ENCODE measurements around the gene OOEP. TPM values are rescaled to one million over a fixed set of nuclear protein-coding genes. Genes with fewer than 3 reads are reported as not detected.

OOEP gene
- total and polyA plus RNA-seq, 4 donors: 0.11 TPM; not detected in 3

DNA sequence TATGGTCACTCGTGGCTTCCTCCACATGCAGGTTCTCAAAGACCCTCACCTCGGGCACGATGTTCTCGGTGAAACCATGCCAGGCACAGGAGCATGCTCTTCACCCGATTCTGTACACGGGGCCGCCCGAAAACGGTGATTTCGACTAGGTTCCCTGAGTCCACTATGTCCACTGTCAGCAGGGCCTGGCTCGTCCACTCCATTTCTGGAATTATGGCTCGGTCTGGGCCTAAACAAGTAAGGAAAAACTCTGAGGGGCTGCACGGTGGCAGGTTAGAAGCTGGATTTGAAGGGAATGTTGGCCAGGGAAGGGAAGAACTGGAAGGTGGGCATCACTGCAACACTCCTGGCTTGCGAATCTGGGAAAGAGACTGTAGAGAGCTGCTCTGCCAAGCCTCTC is 540 bp downstream of the OOEP start:
- H3K9me3 ChIP-seq (ENCODE audit: control insufficient read depth, insufficient read depth, low read length): peaks cover 3% of the 10 kb centered on the region
- WGBS (ENCODE audit: insufficient coverage): 95% methylated on average over 14 of the region's 14 CpGs
- no peak overlapping the region for H3K27ac ChIP-seq (ENCODE audit: low read depth, low read length)
- no peaks in the 10 kb centered on the region for H3K36me3 ChIP-seq (ENCODE audit: control insufficient read depth, insufficient read depth, low read length)
- no peak for DNase-seq (ENCODE audit: low read depth in 4 of 6, low spot score in 6 of 6)
- no peaks in the 10 kb centered on the region for H3K27me3 ChIP-seq (ENCODE audit: control insufficient read depth, insufficient read depth, low read length)
- no peak overlapping the region for H3K4me3 ChIP-seq (ENCODE audit: low read depth, low read length)
- H3K4me1 ChIP-seq (ENCODE audit: control insufficient read depth, insufficient read depth, low read length): no peaks in the 10 kb centered on the region

GRCh38 chr6:73368675-73369074 is 1.0 kb downstream of the OOEP start:
- no peak for DNase-seq (ENCODE audit: low read depth in 4 of 6, low spot score in 6 of 6)
- Histone ChIP-seq H3K27ac (ENCODE audit: low read depth, low read length) (no peak overlapping the region), H3K4me3 (ENCODE audit: low read depth, low read length) (no peak overlapping the region), H3K9me3 (ENCODE audit: control insufficient read depth, insufficient read depth, low read length) (peaks cover 3% of the 10 kb centered on the region), H3K27me3 (ENCODE audit: control insufficient read depth, insufficient read depth, low read length) (no peaks in the 10 kb centered on the region), H3K4me1 (ENCODE audit: control insufficient read depth, insufficient read depth, low read length) (no peaks in the 10 kb centered on the region), H3K36me3 (ENCODE audit: control insufficient read depth, insufficient read depth, low read length) (no peaks in the 10 kb centered on the region)
- no CpG with 5 or more reads among the region's 4 CpGs for WGBS (ENCODE audit: insufficient coverage)

DNA sequence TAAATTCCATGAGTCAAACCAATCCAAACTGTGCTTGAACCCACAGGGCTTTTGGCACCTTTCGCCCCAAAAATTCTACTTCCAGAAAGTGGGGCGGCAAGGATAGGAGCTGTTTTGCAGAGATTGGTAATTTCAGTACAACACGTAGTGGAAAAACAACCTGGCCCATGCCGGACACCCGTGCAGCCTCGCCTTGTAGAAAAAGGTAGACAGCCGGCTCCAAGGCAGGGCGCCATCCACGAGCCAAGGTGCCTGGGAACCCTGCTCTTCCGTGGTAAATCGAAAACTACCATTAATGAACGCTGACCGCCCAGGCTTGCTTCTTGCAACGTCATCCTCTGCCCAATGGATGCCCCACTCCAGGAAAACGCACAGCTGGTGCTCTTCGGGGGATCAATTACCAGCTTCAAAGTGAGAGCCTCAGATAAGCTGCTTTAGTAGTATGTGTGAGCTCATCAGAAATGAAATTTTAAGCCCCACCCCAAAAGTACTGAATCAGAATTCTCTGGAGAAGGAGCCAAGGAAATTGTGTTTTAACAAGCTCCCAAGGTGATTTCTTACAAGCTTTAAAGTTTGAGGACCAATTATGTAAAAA is 1.8 kb downstream of the OOEP start:
- Histone ChIP-seq H3K9me3 (ENCODE audit: control insufficient read depth, insufficient read depth, low read length) (peaks cover 3% of the 10 kb centered on the region), H3K27ac (ENCODE audit: low read depth, low read length) (no peak overlapping the region), H3K4me1 (ENCODE audit: control insufficient read depth, insufficient read depth, low read length) (no peaks in the 10 kb centered on the region), H3K36me3 (ENCODE audit: control insufficient read depth, insufficient read depth, low read length) (no peaks in the 10 kb centered on the region), H3K4me3 (ENCODE audit: low read depth, low read length) (no peak overlapping the region), H3K27me3 (ENCODE audit: control insufficient read depth, insufficient read depth, low read length) (no peaks in the 10 kb centered on the region)
- DNase-seq (ENCODE audit: low read depth in 4 of 6, low spot score in 6 of 6): no peak
- 80% methylated on average over 16 of the region's 16 CpGs for WGBS (ENCODE audit: insufficient coverage)

GRCh38 chr6:73364549-73364948 is 5.1 kb downstream of the OOEP start:
- Histone ChIP-seq H3K27ac (ENCODE audit: low read depth, low read length) (no peak overlapping the region), H3K9me3 (ENCODE audit: control insufficient read depth, insufficient read depth, low read length) (no peaks in the 10 kb centered on the region), H3K36me3 (ENCODE audit: control insufficient read depth, insufficient read depth, low read length) (no peaks in the 10 kb centered on the region), H3K27me3 (ENCODE audit: control insufficient read depth, insufficient read depth, low read length) (no peaks in the 10 kb centered on the region), H3K4me1 (ENCODE audit: control insufficient read depth, insufficient read depth, low read length) (no peaks in the 10 kb centered on the region), H3K4me3 (ENCODE audit: low read depth, low read length) (no peak overlapping the region)
- no peak for DNase-seq (ENCODE audit: low read depth in 4 of 6, low spot score in 6 of 6)
- 95% methylated on average over 6 of the region's 9 CpGs for WGBS (ENCODE audit: insufficient coverage)

DNA sequence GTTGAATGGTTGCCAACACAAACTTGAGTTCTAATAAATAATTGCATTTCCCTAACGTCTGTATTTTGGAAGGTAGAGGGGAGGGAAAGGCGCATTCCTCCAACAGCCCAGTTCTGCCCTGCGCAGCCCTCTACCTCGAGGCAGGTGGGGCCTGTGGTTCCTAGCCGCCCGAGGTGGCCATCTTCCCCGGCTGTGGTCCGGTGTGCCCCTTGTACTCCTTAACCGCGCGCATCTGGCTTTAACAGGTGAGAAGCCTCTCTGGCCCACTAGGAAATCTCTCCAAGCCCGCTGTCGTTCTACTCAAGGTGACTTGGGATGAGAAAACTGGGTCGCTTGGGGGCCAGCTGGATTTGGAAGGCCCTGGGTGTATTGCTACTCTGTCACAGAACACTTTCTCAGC is 5.6 kb downstream of the OOEP start:
- Histone ChIP-seq H3K36me3 (ENCODE audit: control insufficient read depth, insufficient read depth, low read length) (no peaks in the 10 kb centered on the region), H3K27ac (ENCODE audit: low read depth, low read length) (no peak overlapping the region), H3K4me1 (ENCODE audit: control insufficient read depth, insufficient read depth, low read length) (no peaks in the 10 kb centered on the region), H3K27me3 (ENCODE audit: control insufficient read depth, insufficient read depth, low read length) (no peaks in the 10 kb centered on the region), H3K4me3 (ENCODE audit: low read depth, low read length) (no peak overlapping the region), H3K9me3 (ENCODE audit: control insufficient read depth, insufficient read depth, low read length) (no peaks in the 10 kb centered on the region)
- WGBS (ENCODE audit: insufficient coverage): 94% methylated on average over 13 of the region's 14 CpGs
- DNase-seq (ENCODE audit: low read depth in 4 of 6, low spot score in 6 of 6): no peak

DNA sequence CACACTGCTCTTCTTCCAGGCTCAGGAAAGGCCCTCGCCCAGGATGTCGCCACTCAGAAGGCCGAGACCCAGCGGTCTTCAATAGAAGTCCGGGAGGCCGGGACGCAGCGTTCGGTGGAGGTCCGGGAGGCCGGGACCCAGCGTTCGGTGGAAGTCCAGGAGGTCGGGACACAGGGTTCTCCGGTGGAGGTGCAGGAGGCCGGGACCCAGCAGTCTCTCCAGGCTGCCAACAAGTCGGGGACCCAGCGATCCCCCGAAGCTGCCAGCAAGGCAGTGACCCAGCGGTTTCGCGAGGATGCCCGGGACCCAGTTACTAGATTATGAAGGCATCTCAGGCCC is 6.2 kb downstream of the OOEP start:
- WGBS (ENCODE audit: insufficient coverage): 97% methylated on average over 23 of the region's 23 CpGs
- DNase-seq (ENCODE audit: low read depth in 4 of 6, low spot score in 6 of 6): no peak
- H3K9me3 ChIP-seq (ENCODE audit: control insufficient read depth, insufficient read depth, low read length): no peaks in the 10 kb centered on the region
- no peaks in the 10 kb centered on the region for H3K36me3 ChIP-seq (ENCODE audit: control insufficient read depth, insufficient read depth, low read length)
- H3K4me3 ChIP-seq (ENCODE audit: low read depth, low read length): no peak overlapping the region
- no peaks in the 10 kb centered on the region for H3K27me3 ChIP-seq (ENCODE audit: control insufficient read depth, insufficient read depth, low read length)
- no peak overlapping the region for H3K27ac ChIP-seq (ENCODE audit: low read depth, low read length)
- no peaks in the 10 kb centered on the region for H3K4me1 ChIP-seq (ENCODE audit: control insufficient read depth, insufficient read depth, low read length)

DNA sequence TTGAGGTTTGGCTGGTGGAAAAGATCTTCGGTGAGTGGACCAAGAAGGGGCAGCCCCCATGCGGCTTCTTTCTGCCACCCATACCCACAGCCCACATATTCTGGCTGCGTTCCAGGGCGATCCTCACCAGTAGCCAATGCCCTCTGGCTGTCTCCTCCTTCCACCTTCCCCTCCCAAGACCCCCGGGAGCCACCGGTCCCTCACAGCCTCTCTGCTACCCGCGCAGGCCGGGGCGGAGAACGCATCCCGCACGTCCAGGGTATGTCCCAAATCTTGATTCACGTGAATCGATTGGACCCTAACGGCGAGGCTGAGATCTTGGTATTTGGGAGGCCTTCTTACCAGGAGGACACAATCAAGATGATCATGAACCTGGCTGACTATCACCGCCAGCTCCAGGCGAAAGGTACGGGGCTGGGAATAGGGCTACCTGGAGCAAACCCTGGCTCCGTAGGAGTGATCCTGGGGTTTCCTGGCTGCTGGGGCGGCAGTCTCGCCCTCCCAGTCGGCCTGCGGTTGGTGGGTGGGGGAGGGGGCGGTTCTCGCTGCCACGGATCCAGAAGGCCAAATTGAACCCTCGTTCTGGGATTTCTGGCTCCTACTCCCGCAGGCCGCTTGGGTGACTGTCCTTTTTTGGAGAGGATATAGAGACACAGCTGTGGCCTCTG is 6.7 kb downstream of the OOEP start:
- no peak overlapping the region for H3K4me3 ChIP-seq (ENCODE audit: low read depth, low read length)
- H3K27me3 ChIP-seq (ENCODE audit: control insufficient read depth, insufficient read depth, low read length): no peaks in the 10 kb centered on the region
- H3K27ac ChIP-seq (ENCODE audit: low read depth, low read length): no peak overlapping the region
- no peaks in the 10 kb centered on the region for H3K9me3 ChIP-seq (ENCODE audit: control insufficient read depth, insufficient read depth, low read length)
- DNase-seq (ENCODE audit: low read depth in 4 of 6, low spot score in 6 of 6): no peak
- WGBS (ENCODE audit: insufficient coverage): 96% methylated on average over 31 of the region's 31 CpGs
- no peaks in the 10 kb centered on the region for H3K36me3 ChIP-seq (ENCODE audit: control insufficient read depth, insufficient read depth, low read length)
- no peaks in the 10 kb centered on the region for H3K4me1 ChIP-seq (ENCODE audit: control insufficient read depth, insufficient read depth, low read length)

GRCh38 chr6:73362358-73362757 is 7.3 kb downstream of the OOEP start, which contains the start of gene KHDC3L:
TSS of gene KHDC3L (plus strand) at chr6:73362658. CDS start at chr6:73362730, 72 bp downstream.
- Histone ChIP-seq H3K4me1 (ENCODE audit: control insufficient read depth, insufficient read depth, low read length) (no peaks in the 10 kb centered on the region), H3K36me3 (ENCODE audit: control insufficient read depth, insufficient read depth, low read length) (no peaks in the 10 kb centered on the region)

DNA sequence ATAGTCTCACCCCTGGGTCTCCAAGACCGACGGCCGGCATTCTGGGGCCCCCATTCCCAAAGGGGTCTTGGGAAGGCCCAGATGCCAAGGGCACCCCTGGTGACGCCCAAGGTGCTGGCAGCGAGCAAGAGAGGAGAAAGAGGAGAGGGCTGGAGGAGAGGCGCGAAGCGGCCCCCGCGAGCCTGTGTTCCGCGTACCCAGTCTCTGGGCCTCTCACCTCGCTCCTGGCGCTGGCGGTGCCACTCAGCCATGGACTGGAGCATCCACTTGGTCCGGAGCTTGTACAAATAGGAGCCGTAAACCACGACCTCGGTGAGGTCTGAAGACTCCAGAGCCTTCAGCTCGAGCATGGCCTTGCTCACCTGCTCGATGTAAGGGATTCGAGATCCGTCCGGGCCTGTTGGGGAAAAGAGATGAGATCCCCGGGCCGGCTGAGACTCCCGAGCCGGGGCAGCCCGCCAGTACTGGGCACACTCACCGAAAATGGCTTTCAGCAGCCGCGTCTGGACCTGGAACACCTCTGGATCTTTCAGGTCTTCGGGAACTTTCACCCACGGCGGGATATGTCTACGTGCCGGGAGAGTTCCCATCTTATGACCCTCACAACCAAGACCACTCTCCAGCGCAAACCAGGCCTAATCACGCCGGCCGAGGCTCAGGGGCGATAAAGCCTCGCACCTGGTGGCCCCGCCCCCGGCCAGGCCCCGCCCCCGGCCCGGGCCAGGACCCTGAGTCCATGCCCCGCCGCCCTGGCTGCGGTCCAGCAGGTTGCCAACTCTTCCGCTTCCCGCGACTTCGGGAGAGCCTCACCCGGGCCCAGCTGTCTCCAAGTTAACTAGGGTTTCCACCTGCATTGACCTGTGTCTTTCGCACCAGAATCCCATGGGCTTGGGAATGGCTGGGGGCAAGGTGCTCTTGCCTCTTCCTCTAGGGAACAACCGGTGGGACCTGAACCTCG is 15.8 kb downstream of the OOEP start, which contains the start of gene DPPA5:
Gene DPPA5, minus strand, starts transcription at position 641 of the 958 bp plus-strand sequence. Its CDS starts 51 bp downstream, at position 590.
- H3K9me3 ChIP-seq (ENCODE audit: control insufficient read depth, insufficient read depth, low read length): no peaks in the 10 kb centered on the region
- no peaks in the 10 kb centered on the region for H3K4me1 ChIP-seq (ENCODE audit: control insufficient read depth, insufficient read depth, low read length)
- no peak within 1 kb of the TSS for H3K4me3 ChIP-seq (ENCODE audit: low read depth, low read length)
- DNase-seq (ENCODE audit: low read depth in 4 of 6, low spot score in 6 of 6): no peak
- 91% methylated on average over 58 of the region's 59 CpGs for WGBS (ENCODE audit: insufficient coverage)
- H3K27ac ChIP-seq (ENCODE audit: low read depth, low read length): no peak within 1 kb of the TSS
- no peaks in the 10 kb centered on the region for H3K36me3 ChIP-seq (ENCODE audit: control insufficient read depth, insufficient read depth, low read length)
- peaks cover 12% of the 10 kb centered on the region for H3K27me3 ChIP-seq (ENCODE audit: control insufficient read depth, insufficient read depth, low read length)

More at GRCh38 chr6:73362358-73362757, 7.3 kb downstream of the OOEP start, which contains the start of gene KHDC3L:
- WGBS (ENCODE audit: insufficient coverage): 88% methylated on average over 23 of the region's 23 CpGs
- DNase-seq (ENCODE audit: low read depth in 4 of 6, low spot score in 6 of 6): no peak
- Histone ChIP-seq H3K4me3 (ENCODE audit: low read depth, low read length) (no peak within 1 kb of the TSS), H3K27ac (ENCODE audit: low read depth, low read length) (no peak within 1 kb of the TSS), H3K9me3 (ENCODE audit: control insufficient read depth, insufficient read depth, low read length) (no peaks in the 10 kb centered on the region), H3K27me3 (ENCODE audit: control insufficient read depth, insufficient read depth, low read length) (no peaks in the 10 kb centered on the region)
